Astrocyte (in vitro differentiated cells and primary cell): Measurements from ENCODE around the gene MYL3. TPM values are rescaled to one million over a fixed set of nuclear protein-coding genes. Genes with fewer than 3 reads are reported as not detected.

Experiments
- DNase-seq: peaks from one replicate; pipeline ENCODE4 v3.0.0-alpha.2; 2010; ENCODE audit warnings: low read depth
- FAIRE-seq: peaks from 2 replicates; lab custom pipeline; 2011; peaks lifted over from hg19 to GRCh38; lab: Jason Lieb, UNC
- H2AFZ ChIP-seq: 2 replicates; pipeline ENCODE4 v1.6.0; 2012; ENCODE audit warnings: low read depth, low read length, inconsistent platforms
- H3K27ac ChIP-seq: 2 replicates; pipeline ENCODE4 v1.5.1; 2011; ENCODE audit warnings: low read depth, low read length, inconsistent platforms
- H3K27me3 ChIP-seq: 2 replicates; pipeline ENCODE4 v1.6.0; 2011; ENCODE audit warnings: low read length, inconsistent platforms; ENCODE audit not compliant: insufficient read depth
- H3K36me3 ChIP-seq: 2 replicates; pipeline ENCODE4 v1.5.1; 2011; ENCODE audit warnings: low read length, inconsistent platforms; ENCODE audit not compliant: insufficient read depth
- H3K4me1 ChIP-seq: 2 replicates; pipeline ENCODE4 v1.5.1; 2011; ENCODE audit warnings: low read length, inconsistent platforms; ENCODE audit not compliant: insufficient read depth
- H3K4me2 ChIP-seq: 2 replicates; pipeline ENCODE4 v1.6.0; 2012; ENCODE audit warnings: low read length, inconsistent platforms
- H3K4me3 ChIP-seq: 2 replicates; pipeline ENCODE4 v1.5.1; 2011; ENCODE audit warnings: low read depth, mild to moderate bottlenecking, low read length, inconsistent platforms; ENCODE audit not compliant: insufficient read depth
- H3K79me2 ChIP-seq: 2 replicates; pipeline ENCODE4 v1.6.0; 2012; ENCODE audit warnings: mild to moderate bottlenecking, low read length, inconsistent platforms; ENCODE audit not compliant: insufficient read depth
- H3K9ac ChIP-seq: 2 replicates; pipeline ENCODE4 v1.6.0; 2012; ENCODE audit warnings: mild to moderate bottlenecking, low read length, inconsistent platforms
- H3K9me3 ChIP-seq: 2 replicates; pipeline ENCODE4 v1.5.1; 2012; ENCODE audit warnings: low read depth, mild to moderate bottlenecking, low read length, inconsistent platforms; ENCODE audit not compliant: insufficient read depth
- H4K20me1 ChIP-seq: 2 replicates; pipeline ENCODE4 v1.6.0; 2012; ENCODE audit warnings: low read length, inconsistent platforms; ENCODE audit not compliant: insufficient read depth
- H3K27ac Mint-ChIP-seq: one replicate; pipeline ENCODE4 v1.8.0; 2021; ENCODE audit warnings: mild to moderate bottlenecking, mixed read lengths; ENCODE audit not compliant: unreplicated experiment
- H3K27me3 Mint-ChIP-seq: one replicate; pipeline ENCODE4 v1.8.0; 2021; ENCODE audit warnings: low read depth, mixed read lengths; ENCODE audit not compliant: unreplicated experiment
- H3K36me3 Mint-ChIP-seq: one replicate; pipeline ENCODE4 v1.8.0; 2021; ENCODE audit warnings: low read depth, mixed read lengths; ENCODE audit not compliant: unreplicated experiment
- H3K4me1 Mint-ChIP-seq: one replicate; pipeline ENCODE4 v1.8.0; 2021; ENCODE audit warnings: low read depth, mixed read lengths; ENCODE audit not compliant: unreplicated experiment
- H3K4me3 Mint-ChIP-seq: one replicate; pipeline ENCODE4 v1.8.0; 2021; ENCODE audit warnings: mild to moderate bottlenecking, moderate library complexity, mixed read lengths; ENCODE audit not compliant: unreplicated experiment
- H3K9me3 Mint-ChIP-seq: one replicate; pipeline ENCODE4 v1.8.0; 2021; ENCODE audit warnings: mild to moderate bottlenecking, mixed read lengths; ENCODE audit not compliant: unreplicated experiment
- EZH2 ChIP-seq: IDR thresholded peaks from 2 replicates; pipeline ENCODE4 v1.6.1; 2012; ENCODE audit warnings: mild to moderate bottlenecking, low read length, inconsistent platforms; ENCODE audit not compliant: insufficient read depth
- total RNA-seq: library from RNA; stranded (reverse); gene quantifications from 2 replicates; pipeline ENCODE4 v1.2.1, GENCODE V29; 2021
- TF ChIP-seq, protein P1 (sequence below): IDR thresholded peaks from 2 replicates; pipeline ENCODE4 v1.5.1; 2011; ENCODE audit warnings: low read depth, mild to moderate bottlenecking, inconsistent platforms, low read length, moderate library complexity; ENCODE audit not compliant: insufficient read depth

The MYL3 gene
- total RNA-seq, 1 donor from 2014 or later: 0.89 TPM

GRCh38 chr3:46838301-46838700, 24.9 kb downstream of the MYL3 start:
- Mint-ChIP-seq H3K4me1 (no peaks in the 10 kb centered on the region), H3K27me3 (peaks cover 9% of the 10 kb centered on the region), H3K27ac (no peak overlapping the region), H3K4me3 (no peak overlapping the region), H3K36me3 (peaks cover 2% of the 10 kb centered on the region), H3K9me3 (peaks cover 49% of the 10 kb centered on the region)
- no peak overlapping the region for H3K27ac ChIP-seq
- no peaks in the 10 kb centered on the region for H3K36me3 ChIP-seq
- no peaks in the 10 kb centered on the region for H4K20me1 ChIP-seq
- H3K27me3 ChIP-seq: no peaks in the 10 kb centered on the region
- H2AFZ ChIP-seq: no peak overlapping the region
- H3K9ac ChIP-seq: no peak overlapping the region
- FAIRE-seq: no peak
- no peaks in the 10 kb centered on the region for H3K4me1 ChIP-seq
- H3K4me3 ChIP-seq: no peak overlapping the region
- TF ChIP-seq, protein P1, sequence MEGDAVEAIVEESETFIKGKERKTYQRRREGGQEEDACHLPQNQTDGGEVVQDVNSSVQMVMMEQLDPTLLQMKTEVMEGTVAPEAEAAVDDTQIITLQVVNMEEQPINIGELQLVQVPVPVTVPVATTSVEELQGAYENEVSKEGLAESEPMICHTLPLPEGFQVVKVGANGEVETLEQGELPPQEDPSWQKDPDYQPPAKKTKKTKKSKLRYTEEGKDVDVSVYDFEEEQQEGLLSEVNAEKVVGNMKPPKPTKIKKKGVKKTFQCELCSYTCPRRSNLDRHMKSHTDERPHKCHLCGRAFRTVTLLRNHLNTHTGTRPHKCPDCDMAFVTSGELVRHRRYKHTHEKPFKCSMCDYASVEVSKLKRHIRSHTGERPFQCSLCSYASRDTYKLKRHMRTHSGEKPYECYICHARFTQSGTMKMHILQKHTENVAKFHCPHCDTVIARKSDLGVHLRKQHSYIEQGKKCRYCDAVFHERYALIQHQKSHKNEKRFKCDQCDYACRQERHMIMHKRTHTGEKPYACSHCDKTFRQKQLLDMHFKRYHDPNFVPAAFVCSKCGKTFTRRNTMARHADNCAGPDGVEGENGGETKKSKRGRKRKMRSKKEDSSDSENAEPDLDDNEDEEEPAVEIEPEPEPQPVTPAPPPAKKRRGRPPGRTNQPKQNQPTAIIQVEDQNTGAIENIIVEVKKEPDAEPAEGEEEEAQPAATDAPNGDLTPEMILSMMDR: no peak
- TF ChIP-seq EZH2: no peak
- no peak for DNase-seq
- no peaks in the 10 kb centered on the region for H3K79me2 ChIP-seq
- no peak overlapping the region for H3K4me2 ChIP-seq
- no peaks in the 10 kb centered on the region for H3K9me3 ChIP-seq

- Histone ChIP-seq H3K4me2 (no peak overlapping the region), H4K20me1 (no peaks in the 10 kb centered on the region), H3K27ac (no peak overlapping the region), H3K4me3 (no peak overlapping the region), H3K9ac (no peak overlapping the region), H3K36me3 (no peaks in the 10 kb centered on the region), H3K4me1 (no peaks in the 10 kb centered on the region), H3K79me2 (no peaks in the 10 kb centered on the region), H3K27me3 (no peaks in the 10 kb centered on the region), H3K9me3 (no peaks in the 10 kb centered on the region), H2AFZ (no peak overlapping the region)
- H3K27me3 Mint-ChIP-seq: peaks cover 26% of the 10 kb centered on the region
- H3K4me1 Mint-ChIP-seq: no peaks in the 10 kb centered on the region
- FAIRE-seq (no peak), DNase-seq (no peak)
- H3K27ac Mint-ChIP-seq: no peak overlapping the region
- TF ChIP-seq, protein P1: no peak
- TF ChIP-seq EZH2: no peak
- H3K9me3 Mint-ChIP-seq: peaks cover 39% of the 10 kb centered on the region
- no peak overlapping the region for H3K4me3 Mint-ChIP-seq
- H3K36me3 Mint-ChIP-seq: peaks cover 1% of the 10 kb centered on the region
Measured at GRCh38 chr3:46835491-46835890, 27.8 kb downstream of the MYL3 start.

DNA sequence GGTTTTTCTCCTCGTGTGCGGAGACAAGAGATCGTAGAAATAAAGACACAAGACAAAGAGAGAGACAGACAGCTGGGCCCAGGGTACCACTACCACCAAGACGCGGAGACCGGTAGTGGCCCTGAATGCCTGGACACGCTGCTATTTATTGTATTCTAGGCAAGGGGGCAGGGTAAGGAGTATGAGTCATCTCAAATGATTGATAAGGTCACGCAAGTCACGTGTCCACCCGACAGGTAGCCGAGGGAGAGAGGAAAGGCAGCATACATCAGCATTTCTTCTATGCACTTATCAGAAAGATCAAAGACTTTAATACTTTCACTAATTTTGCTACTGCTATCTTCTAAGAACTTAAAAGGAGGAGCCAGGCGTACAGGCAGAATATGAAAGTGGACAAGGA, 28.2 kb downstream of the MYL3 start:
- TF ChIP-seq, protein P1: no peak
- TF ChIP-seq EZH2: no peak
- Mint-ChIP-seq H3K36me3 (peaks cover 2% of the 10 kb centered on the region), H3K27me3 (peaks cover 26% of the 10 kb centered on the region), H3K27ac (no peak overlapping the region), H3K4me3 (no peak overlapping the region), H3K4me1 (no peaks in the 10 kb centered on the region), H3K9me3 (peaks cover 36% of the 10 kb centered on the region)
- no peaks in the 10 kb centered on the region for H3K79me2 ChIP-seq
- no peaks in the 10 kb centered on the region for H3K9me3 ChIP-seq
- DNase-seq (no peak), FAIRE-seq (no peak)
- no peaks in the 10 kb centered on the region for H3K36me3 ChIP-seq
- H3K27ac ChIP-seq: no peak overlapping the region
- H3K27me3 ChIP-seq: no peaks in the 10 kb centered on the region
- H3K4me3 ChIP-seq: no peak overlapping the region
- no peak overlapping the region for H3K4me2 ChIP-seq
- H4K20me1 ChIP-seq: no peaks in the 10 kb centered on the region
- H3K9ac ChIP-seq: no peak overlapping the region
- H3K4me1 ChIP-seq: no peaks in the 10 kb centered on the region
- H2AFZ ChIP-seq: no peak overlapping the region
